ENCODE results near the gene FUCA1. TPM values are rescaled to one million over a fixed set of nuclear protein-coding genes. Genes with fewer than 3 reads are reported as not detected.
"Not testable (repeated sequence)": the region's sequence is repeated elsewhere in the genome, so short reads cannot be mapped to it uniquely, and the experiment has no call there.

Gene FUCA1
- polyA plus RNA-seq, 3 donors = 24.2 to 97.7 (median 96.6) TPM

GRCh38 chr1:23836037-23836436 lies 32.1 kb downstream of the FUCA1 start:
- Histone ChIP-seq H3K4me1 (ENCODE audit: control insufficient read depth in 1 of 2, insufficient read depth in 2 of 2, low read length in 2 of 2) (peaks cover 26% of the 10 kb centered on the region in 2 donors), H3K4me3 (replicated peaks in 1 of 3; ENCODE audit: low read depth in 2 of 3, low read length in 3 of 3) (no peak overlapping the region), H4K20me1 (ENCODE audit: insufficient read depth, low read length) (no peaks in the 10 kb centered on the region), H3K27ac (ENCODE audit: low read depth in 1 of 2, low read length in 2 of 2) (peak overlapping the region in 1 of 2 donors; percentile 68), H3K36me3 (replicated peaks in 1 of 2; ENCODE audit: control insufficient read depth in 1 of 2, insufficient read depth in 2 of 2, low read length in 2 of 2) (no peaks in the 10 kb centered on the region), H3K9me3 (replicated peaks in 1 of 2; ENCODE audit: control insufficient read depth in 1 of 2, insufficient read depth in 1 of 2, low read length in 2 of 2) (no peaks in the 10 kb centered on the region), H3K79me2 (ENCODE audit: insufficient read depth, low read length) (no peaks in the 10 kb centered on the region), H3K4me2 (replicated peaks; ENCODE audit: extremely low read depth, low read length, poor library complexity, severe bottlenecking) (no peak overlapping the region), H3K27me3 (ENCODE audit: control insufficient read depth in 2 of 2, insufficient read depth in 2 of 2, low read length in 2 of 2) (no peaks in the 10 kb centered on the region), H2AFZ (ENCODE audit: insufficient read depth, low read depth, low read length, poor library complexity, severe bottlenecking) (no peak overlapping the region), H3K9ac (ENCODE audit: insufficient read depth, low read length, poor library complexity, severe bottlenecking) (no peak overlapping the region)
- no peaks in the 10 kb centered on the region for H3K9me3 Mint-ChIP-seq
- H3K36me3 Mint-ChIP-seq = no peaks in the 10 kb centered on the region
- H3K4me3 Mint-ChIP-seq = no peak overlapping the region
- peak overlapping the region in 3 of 7 donors; percentile 12 to 38 (median 18) for H3K27ac Mint-ChIP-seq
- peaks cover 0 to 5% (median 0%) of the 10 kb centered on the region in 3 donors for H3K27me3 Mint-ChIP-seq (ENCODE audit: low read depth in 3 of 3)
- intact Hi-C loops (cut with micrococcal nuclease) = no loop called here
- H3K4me1 Mint-ChIP-seq = peaks cover 27% of the 10 kb centered on the region
- no CpG with 5 or more reads among the region's 3 CpGs for WGBS (ENCODE audit: insufficient coverage)
- TF ChIP-seq, protein P1, sequence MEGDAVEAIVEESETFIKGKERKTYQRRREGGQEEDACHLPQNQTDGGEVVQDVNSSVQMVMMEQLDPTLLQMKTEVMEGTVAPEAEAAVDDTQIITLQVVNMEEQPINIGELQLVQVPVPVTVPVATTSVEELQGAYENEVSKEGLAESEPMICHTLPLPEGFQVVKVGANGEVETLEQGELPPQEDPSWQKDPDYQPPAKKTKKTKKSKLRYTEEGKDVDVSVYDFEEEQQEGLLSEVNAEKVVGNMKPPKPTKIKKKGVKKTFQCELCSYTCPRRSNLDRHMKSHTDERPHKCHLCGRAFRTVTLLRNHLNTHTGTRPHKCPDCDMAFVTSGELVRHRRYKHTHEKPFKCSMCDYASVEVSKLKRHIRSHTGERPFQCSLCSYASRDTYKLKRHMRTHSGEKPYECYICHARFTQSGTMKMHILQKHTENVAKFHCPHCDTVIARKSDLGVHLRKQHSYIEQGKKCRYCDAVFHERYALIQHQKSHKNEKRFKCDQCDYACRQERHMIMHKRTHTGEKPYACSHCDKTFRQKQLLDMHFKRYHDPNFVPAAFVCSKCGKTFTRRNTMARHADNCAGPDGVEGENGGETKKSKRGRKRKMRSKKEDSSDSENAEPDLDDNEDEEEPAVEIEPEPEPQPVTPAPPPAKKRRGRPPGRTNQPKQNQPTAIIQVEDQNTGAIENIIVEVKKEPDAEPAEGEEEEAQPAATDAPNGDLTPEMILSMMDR (IDR thresholded peaks at IDR 0.05) = no peak
- peak in 2 of 3 donors; percentile 72 to 77 for DNase-seq

DNA sequence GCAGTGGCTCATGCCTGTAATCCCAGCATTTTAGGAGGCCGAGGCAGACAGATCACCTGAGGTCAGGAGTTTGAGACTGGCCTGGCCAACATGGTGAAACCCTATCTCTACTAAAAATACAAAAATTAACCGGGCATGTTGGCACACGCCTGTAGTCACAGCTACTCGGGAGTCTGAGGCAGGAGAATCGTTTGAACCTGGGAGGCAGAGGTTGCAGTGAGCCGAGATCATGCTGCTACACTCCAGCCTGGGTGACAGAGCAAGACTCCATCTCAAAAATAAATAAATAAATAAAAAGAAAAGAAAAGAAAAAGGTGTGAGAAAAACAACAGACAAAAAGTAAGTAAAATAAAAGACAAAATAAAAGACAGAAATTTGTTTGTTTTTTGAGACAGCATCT lies 33.9 kb downstream of the FUCA1 start:
- H3K4me2 ChIP-seq (replicated peaks; ENCODE audit: extremely low read depth, low read length, poor library complexity, severe bottlenecking); H3K27me3 ChIP-seq (ENCODE audit: control insufficient read depth in 2 of 2, insufficient read depth in 2 of 2, low read length in 2 of 2); H3K27ac ChIP-seq (ENCODE audit: low read depth in 1 of 2, low read length in 2 of 2); DNase-seq; H2AFZ ChIP-seq (ENCODE audit: insufficient read depth, low read depth, low read length, poor library complexity, severe bottlenecking); H3K36me3 Mint-ChIP-seq; H3K36me3 ChIP-seq (replicated peaks in 1 of 2; ENCODE audit: control insufficient read depth in 1 of 2, insufficient read depth in 2 of 2, low read length in 2 of 2); H3K4me3 ChIP-seq (replicated peaks in 1 of 3; ENCODE audit: low read depth in 2 of 3, low read length in 3 of 3); H3K9me3 Mint-ChIP-seq; H3K27me3 Mint-ChIP-seq (ENCODE audit: low read depth in 3 of 3); H3K4me3 Mint-ChIP-seq; H4K20me1 ChIP-seq (ENCODE audit: insufficient read depth, low read length); H3K9me3 ChIP-seq (replicated peaks in 1 of 2; ENCODE audit: control insufficient read depth in 1 of 2, insufficient read depth in 1 of 2, low read length in 2 of 2); H3K9ac ChIP-seq (ENCODE audit: insufficient read depth, low read length, poor library complexity, severe bottlenecking); H3K79me2 ChIP-seq (ENCODE audit: insufficient read depth, low read length); H3K27ac Mint-ChIP-seq; intact Hi-C loops (cut with micrococcal nuclease): not testable (repeated sequence)
- WGBS (ENCODE audit: insufficient coverage) = 88% methylated on average over 4 of the region's 6 CpGs
- peaks cover 19% of the 10 kb centered on the region for H3K4me1 Mint-ChIP-seq
- H3K4me1 ChIP-seq (ENCODE audit: control insufficient read depth in 1 of 2, insufficient read depth in 2 of 2, low read length in 2 of 2) = peaks cover 22 to 25% of the 10 kb centered on the region in 2 donors

Data from CD14-positive monocyte (primary cell).